ENCODE measurements around the gene ZNF597.
"Not testable (repeated sequence)": the region's sequence is repeated elsewhere in the genome, so short reads cannot be mapped to it uniquely, and the experiment has no call there.

ZNF597 gene

GRCh38 chr16:3475604-3476375 lies 32.5 kb upstream of the ZNF597 start:
- no peak for DNase-seq (ENCODE audit: low read depth in 1 of 2, low spot score in 1 of 2)

- not testable (repeated sequence) for DNase-seq (ENCODE audit: low read depth in 1 of 2, low spot score in 1 of 2)
These were observed 31.6 kb upstream of the ZNF597 start for GRCh38 chr16:3474870-3475269.

DNA sequence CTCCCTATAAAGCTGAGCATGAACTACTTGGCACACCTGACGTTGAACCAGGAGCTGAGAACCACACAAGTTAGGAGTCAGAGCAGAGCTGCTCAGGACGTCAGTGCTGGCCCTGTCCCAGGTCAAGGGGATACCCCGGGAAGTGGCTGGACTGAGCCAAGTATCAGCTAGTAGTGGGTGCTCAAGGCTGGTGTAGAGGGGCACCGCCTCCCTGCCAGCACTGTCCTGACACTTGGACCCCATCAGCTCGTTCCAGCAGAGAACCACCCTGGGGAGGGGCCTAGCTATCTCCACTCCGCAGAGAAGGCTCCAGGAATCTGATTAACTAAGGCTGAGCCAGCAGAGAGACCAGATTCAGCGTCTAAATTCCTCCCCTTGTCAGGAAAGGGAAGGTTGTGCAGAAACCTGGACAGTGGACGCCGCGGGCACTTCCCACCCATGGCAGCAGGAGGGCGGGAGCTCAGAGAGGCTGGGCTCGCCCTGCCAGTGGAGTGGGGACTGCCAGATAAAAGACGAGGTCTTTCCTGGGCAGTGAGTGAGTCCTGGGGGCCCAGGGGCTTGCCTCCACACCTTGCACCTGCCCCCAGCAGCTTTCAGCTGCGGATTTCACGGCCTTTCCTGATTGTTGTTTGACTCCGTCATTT lies 31.0 kb upstream of the ZNF597 start:
- DNase-seq (ENCODE audit: low read depth in 1 of 2, low spot score in 1 of 2), result no peak

DNA sequence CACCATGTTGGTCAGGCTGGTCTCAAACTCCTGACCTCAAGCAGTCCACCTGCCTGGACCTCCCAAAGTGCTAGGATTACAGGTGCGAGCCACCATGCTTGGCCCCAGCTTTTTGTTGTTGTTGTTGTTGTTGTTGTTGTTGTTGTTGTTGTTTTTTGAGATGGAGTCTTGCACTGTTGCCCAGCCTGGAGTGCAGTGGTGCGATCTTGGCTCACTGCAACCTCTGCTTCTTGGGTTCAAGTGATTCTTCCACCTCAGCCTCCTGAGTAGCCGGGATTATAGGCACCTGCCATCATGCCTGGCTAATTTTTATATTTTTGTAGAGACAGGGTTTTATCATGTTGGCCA lies 30.3 kb upstream of the ZNF597 start:
- DNase-seq (ENCODE audit: low read depth in 1 of 2, low spot score in 1 of 2), result not testable (repeated sequence)

DNA sequence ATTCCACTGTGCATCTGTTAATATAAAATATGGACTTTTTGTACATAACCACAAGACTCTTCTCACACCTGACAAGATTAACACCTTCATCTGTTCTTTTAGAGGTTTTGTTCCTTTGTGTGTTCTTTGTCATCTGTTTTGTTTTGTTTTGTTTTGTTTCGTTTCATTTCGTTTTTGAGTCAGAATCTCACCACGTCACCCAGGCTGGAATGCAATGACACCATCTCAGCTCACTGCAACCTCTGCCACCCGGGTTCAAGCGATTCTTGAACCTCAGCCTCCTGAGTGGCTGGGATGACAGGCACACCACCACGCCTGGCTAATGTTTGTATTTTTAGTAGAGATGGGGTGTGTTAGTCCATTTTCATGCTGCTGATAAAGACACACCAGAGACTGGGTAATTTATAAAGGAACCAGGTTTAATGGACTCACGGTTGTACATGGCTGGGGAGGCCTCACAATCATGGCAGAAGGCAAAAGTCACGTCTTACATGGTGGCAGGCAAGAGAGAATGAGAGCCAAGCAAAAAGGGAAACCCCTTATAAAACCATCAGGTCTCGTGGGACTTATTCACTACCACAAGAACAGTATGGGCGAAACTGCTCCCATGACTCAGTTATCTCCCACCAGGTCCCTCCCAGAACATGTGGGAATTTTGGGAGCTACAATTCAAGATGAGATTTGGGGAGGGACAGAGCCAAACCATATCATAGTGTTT lies 29.7 kb upstream of the ZNF597 start:
- DNase-seq (ENCODE audit: low read depth in 1 of 2, low spot score in 1 of 2), result no peak

GRCh38 chr16:3471518-3472176 lies 28.3 kb upstream of the ZNF597 start:
- DNase-seq (ENCODE audit: low read depth in 1 of 2, low spot score in 1 of 2), result no peak

- DNase-seq (ENCODE audit: low read depth in 1 of 2, low spot score in 1 of 2), result no peak
These were observed 27.4 kb upstream of the ZNF597 start for GRCh38 chr16:3470723-3471122.

GRCh38 chr16:3469736-3470135 lies 26.4 kb upstream of the ZNF597 start:
- no peak for DNase-seq (ENCODE audit: low read depth in 1 of 2, low spot score in 1 of 2)

DNA sequence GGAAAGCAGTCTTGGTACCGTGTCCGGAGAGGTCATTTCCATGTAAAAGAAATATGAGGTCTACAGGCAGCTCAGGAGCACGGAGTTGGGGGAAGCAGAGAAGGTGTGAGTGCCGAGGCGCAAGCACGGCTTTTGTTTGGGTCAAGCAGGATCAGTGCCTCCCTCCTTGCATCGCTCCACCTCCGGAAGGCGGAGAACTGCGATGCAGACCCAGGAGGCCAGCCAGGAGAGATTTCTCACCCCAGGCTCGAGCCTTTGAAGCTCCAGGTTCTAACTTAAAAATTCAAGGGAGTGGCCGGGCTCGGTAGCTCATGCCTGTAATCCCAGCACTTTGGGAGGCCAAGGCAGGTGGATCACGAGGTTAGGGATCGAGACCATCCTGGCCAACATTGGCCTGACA lies 25.2 kb upstream of the ZNF597 start:
- no peak for DNase-seq (ENCODE audit: low read depth in 1 of 2, low spot score in 1 of 2)

- no peak for DNase-seq (ENCODE audit: low read depth in 1 of 2, low spot score in 1 of 2)
These were observed 24.6 kb upstream of the ZNF597 start for GRCh38 chr16:3467921-3468320.

- no peak for DNase-seq (ENCODE audit: low read depth in 1 of 2, low spot score in 1 of 2)
These were observed 23.9 kb upstream of the ZNF597 start for GRCh38 chr16:3467182-3467581.

DNA sequence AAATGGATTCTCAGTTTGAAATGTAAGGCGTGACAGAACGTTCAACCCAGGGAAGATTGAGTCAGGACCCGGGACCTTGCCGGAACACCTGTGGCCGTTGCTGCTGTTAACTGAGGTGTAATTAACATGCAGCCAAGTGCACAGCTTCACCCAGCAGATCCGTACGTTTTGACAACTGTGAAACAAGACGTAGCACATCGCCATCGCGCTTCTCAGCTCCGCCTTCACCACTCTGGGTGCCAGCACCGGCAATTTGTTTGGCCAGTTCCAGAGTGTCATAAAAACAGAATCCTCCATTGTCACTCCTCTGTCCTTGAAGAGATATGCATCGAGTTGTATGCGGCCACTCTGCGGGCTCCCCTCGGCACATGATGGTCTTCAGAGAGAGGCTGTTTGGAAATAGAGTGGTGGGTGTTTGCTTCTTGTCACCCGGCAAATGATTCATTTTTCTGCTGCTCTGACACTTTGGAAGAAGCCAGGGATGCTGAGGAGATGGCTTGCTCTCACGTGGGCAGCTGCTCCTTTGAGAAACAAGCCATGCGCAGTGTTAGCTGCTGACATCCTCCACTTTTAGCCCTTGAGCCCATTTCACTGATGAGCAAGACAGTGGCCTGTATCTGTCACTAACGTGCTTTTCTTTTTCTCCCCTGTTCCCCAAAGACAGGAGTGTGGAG lies 22.7 kb upstream of the ZNF597 start:
- DNase-seq (ENCODE audit: low read depth in 1 of 2, low spot score in 1 of 2), result no peak

- DNase-seq (ENCODE audit: low read depth in 1 of 2, low spot score in 1 of 2), result no peak
These were observed 22.0 kb upstream of the ZNF597 start for GRCh38 chr16:3465301-3465700.

- DNase-seq (ENCODE audit: low read depth in 1 of 2, low spot score in 1 of 2), result no peak
These were observed 17.8 kb upstream of the ZNF597 start for GRCh38 chr16:3461151-3461550.

- no peak for DNase-seq (ENCODE audit: low read depth in 1 of 2, low spot score in 1 of 2)
These were observed 17.3 kb upstream of the ZNF597 start for GRCh38 chr16:3460585-3460984.

DNA sequence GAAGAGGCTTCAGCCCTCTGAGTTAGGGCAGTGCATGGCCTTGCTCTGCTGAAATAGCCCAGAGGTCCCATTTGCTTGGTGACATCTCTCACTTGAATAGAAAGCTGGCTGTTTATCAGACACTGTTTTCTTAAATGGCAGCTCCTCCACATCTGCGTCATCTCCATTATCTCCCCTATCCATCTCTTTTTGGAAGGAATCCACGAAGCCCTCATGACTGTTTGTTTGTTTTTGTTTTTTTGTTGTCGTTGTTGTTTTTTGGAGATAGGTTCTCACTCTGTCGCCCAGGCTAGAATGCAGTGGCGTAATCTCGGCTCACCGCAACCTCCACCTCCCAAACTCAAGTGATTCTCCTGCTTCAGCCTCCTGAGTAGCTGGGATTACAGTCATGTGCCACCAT lies 16.8 kb upstream of the ZNF597 start:
- no peak for DNase-seq (ENCODE audit: low read depth in 1 of 2, low spot score in 1 of 2)

DNA sequence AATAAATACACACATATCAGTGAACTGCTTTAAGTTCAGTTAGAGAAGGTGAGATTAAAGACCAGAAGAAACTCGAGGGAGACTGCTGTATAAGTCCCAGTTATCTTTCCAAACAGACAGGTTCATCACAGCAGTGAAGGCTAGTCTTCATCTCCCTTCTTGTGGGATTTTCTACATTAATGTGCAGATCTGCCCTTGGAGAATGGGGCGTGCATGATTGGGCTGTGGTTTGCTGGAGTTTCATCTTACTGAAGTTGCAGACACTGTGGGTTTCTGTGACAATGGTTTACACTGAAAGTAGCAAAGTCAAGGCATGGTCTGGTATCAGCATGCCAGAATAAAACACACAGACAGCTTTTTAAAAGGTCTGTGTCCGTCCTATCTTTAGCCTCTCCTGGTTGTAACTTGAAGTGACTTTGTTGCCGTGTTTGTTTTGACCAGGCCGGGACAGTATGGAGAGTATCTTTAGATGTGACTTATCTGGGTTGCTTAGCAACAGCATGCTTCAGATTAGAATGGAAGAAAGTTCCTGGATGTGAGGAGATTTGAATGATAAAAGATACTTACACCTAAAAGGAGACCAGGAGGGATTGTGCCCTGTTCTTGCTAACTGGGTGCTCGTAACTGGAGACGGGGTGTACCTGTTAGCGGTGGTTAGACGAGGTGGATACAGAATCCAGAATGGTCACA lies 16.2 kb upstream of the ZNF597 start:
- DNase-seq (ENCODE audit: low read depth in 1 of 2, low spot score in 1 of 2), result no peak

GRCh38 chr16:3458852-3459361 lies 15.6 kb upstream of the ZNF597 start:
- no peak for DNase-seq (ENCODE audit: low read depth in 1 of 2, low spot score in 1 of 2)

DNA sequence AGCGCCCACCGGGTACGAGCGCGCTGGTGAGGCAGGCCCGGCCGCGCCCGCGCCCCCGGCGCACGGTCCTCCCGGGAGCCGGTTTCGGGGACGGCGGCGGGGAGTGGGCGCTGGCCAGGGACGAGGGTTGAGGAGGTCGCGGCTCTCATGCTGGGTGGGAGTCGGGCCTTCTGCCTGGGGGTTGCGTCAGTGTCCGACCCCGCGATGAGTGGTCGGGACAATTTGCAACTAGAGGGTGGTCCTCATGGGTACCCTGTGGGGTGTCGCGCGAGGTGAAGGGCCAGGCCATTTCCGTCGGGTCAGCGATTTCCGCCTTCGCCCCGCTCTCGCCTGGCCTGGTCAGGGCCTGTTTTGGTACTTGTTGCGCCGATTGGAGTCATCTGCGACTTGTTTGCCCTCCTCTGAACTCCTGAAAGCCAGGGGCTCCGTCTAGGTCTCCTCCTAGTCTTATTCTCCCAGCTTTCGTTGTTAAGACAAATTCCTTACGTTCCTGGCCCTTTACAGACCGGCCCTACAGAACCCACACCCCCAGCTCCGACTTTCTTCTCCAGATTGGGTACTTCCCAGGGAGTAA lies 15.1 kb upstream of the ZNF597 start:
- no peak for DNase-seq (ENCODE audit: low read depth in 1 of 2, low spot score in 1 of 2)

All from activated T-helper 1 cell treated with anti-CD3 and anti-CD28 coated beads, Interleukin-2, amount 50 U/mL, for 16 hours (primary cell).